ENCODE results near the gene MNT. TPM values are rescaled to one million over a fixed set of nuclear protein-coding genes. Genes with fewer than 3 reads are reported as not detected.

MNT gene
- total and polyA plus RNA-seq, 9 of the 15 experiments (the other 6 are each of a cell fraction or from before 2014, with no cell fraction given), result 0.18 to 23.8 (median 5.3) TPM

GRCh38 chr17:2363851-2364762 is 36.8 kb downstream of the MNT start:
- no peaks in the 10 kb centered on the region for H3K36me3 ChIP-seq (ENCODE audit: control insufficient read depth, insufficient read depth, low read length)
- TF ChIP-seq ARID4B (CRISPR knock-in tag; IDR thresholded peaks at IDR 0.05) (no peak), PRMT5 (CRISPR knock-in tag; IDR thresholded peaks at IDR 0.05) (no peak), ZNF41 (CRISPR knock-in tag; conservative IDR thresholded peaks at IDR 0.05) (no peak), ZNF764 (CRISPR knock-in tag; IDR thresholded peaks at IDR 0.05; ENCODE audit: low read depth) (no peak), ZNF197 (CRISPR knock-in tag; IDR thresholded peaks at IDR 0.05; ENCODE audit: low read depth) (no peak), ZBTB26 (CRISPR knock-in tag; IDR thresholded peaks at IDR 0.05) (no peak), CBX5 (IDR thresholded peaks at IDR 0.05; ENCODE audit: borderline replicate concordance, low read depth) (no peak)
- no TSS peak for BruUV-seq (replicated peaks)
- CTCF ChIA-PET (ENCODE audit: low intra/inter-chr PET ratio), result no interaction called here
- no peaks in the 10 kb centered on the region for H3K79me2 ChIP-seq (ENCODE audit: control insufficient read depth, insufficient read depth, low read length)
- H3K4me1 ChIP-seq (replicated peaks in 1 of 2; ENCODE audit: control insufficient read depth in 2 of 2, insufficient read depth in 2 of 2, low read length in 2 of 2), result peaks cover 7 to 10% of the 10 kb centered on the region in 2 experiments; a peak in 4 of 5 replicates
- no peak overlapping the region for H3K27ac ChIP-seq (ENCODE audit: extremely low read depth, low read depth, low read length)
- no peaks in the 10 kb centered on the region; the same call in 1 of the 2 replicates for H4K20me1 ChIP-seq (replicated peaks; ENCODE audit: control insufficient read depth, insufficient read depth, low read length)
- H3K9ac ChIP-seq (ENCODE audit: insufficient read depth in 1 of 2, low read depth in 2 of 2, low read length in 2 of 2), result no peak overlapping the region
- DNase-seq (ENCODE audit: extremely low read depth in 1 of 4, low spot score in 3 of 4) (no peak), ATAC-seq (no peak), FAIRE-seq (no peak)
- H3K4me2 ChIP-seq (ENCODE audit: insufficient read depth, low read length), result no peak overlapping the region
- no peaks in the 10 kb centered on the region for H3K9me1 ChIP-seq (ENCODE audit: control insufficient read depth, insufficient read depth, low read length)
- no peaks in the 10 kb centered on the region for H3K27me3 ChIP-seq (ENCODE audit: control insufficient read depth in 2 of 2, insufficient read depth in 2 of 2, low read length in 2 of 2)
- H2AFZ ChIP-seq (ENCODE audit: low read depth, low read length), result no peak overlapping the region
- POLR2A ChIA-PET, result no interaction called here
- in situ Hi-C loops (cut with MboI) (no loop called here), intact Hi-C loops (cut with micrococcal nuclease) (no loop called here)
- H3K9me3 ChIP-seq (replicated peaks; ENCODE audit: control insufficient read depth, insufficient read depth, low read depth, low read length), result no peaks in the 10 kb centered on the region
- 81% methylated on average over 13 of the region's 26 CpGs for WGBS (ENCODE audit: insufficient coverage, low coverage, missing lambda C conversion rate)
- no peak overlapping the region for H3K4me3 ChIP-seq

All from K562 (cell line).